ENCODE results near the gene GK2.

DNA sequence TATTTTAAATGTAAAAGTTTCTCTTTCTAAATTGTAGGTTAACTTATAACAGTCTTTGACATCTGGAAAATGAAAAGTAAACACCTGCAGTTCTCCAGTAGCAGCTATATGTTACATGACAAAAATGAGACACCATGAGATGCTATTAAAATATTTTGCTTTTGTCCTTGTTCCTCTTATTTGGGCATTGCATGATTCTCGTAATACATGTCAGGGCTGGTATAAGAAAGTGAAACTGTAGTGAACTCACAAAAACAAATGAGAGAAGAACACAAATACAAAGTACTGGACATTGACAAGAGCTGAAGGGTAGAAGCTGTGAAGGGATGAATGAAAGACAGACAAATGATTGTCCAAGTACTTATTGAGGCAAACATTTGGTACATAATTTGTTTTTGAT is 9.0 kb downstream of the GK2 start:
- TF ChIP-seq ZNF274 (IDR thresholded peaks at IDR 0.05; ENCODE audit: low read depth, low read length): no peak
- TF ChIP-seq YY1 (IDR thresholded peaks at IDR 0.05; ENCODE audit: insufficient read depth, insufficient read length): no peak
- no peak for TF ChIP-seq SUZ12 (IDR thresholded peaks at IDR 0.05; ENCODE audit: extremely low read depth, insufficient read depth, insufficient read length)

Data from NT2/D1 (cell line).